ENCODE results near the gene G0S2.

- TF ChIP-seq POLR2AphosphoS5 (IDR thresholded peaks at IDR 0.05): no peak
- no peak for TF ChIP-seq CTCF (IDR thresholded peaks at IDR 0.05)
- no peak for TF ChIP-seq POLR2A (IDR thresholded peaks at IDR 0.05)
Measured at GRCh38 chr1:209702832-209703231, 27.6 kb downstream of the G0S2 start.
